CD4-positive, alpha-beta T cell (primary cell): ENCODE data around the gene FMN1. TPM values are rescaled to one million over a fixed set of nuclear protein-coding genes. Genes with fewer than 3 reads are reported as not detected.

Source experiments
- ATAC-seq: fragments of 200-7000 bp; cut with Tn5 transposase; one replicate; pipeline ENCODE4 v1.10.0; 2022; ENCODE audit warnings: mild to moderate bottlenecking; ENCODE audit not compliant: poor library complexity
- CTCF ChIA-PET: fragments of 350-600 bp; sonication (Branson Sonifier 250); formaldehyde crosslinking; loops from one replicate; lab custom pipeline; 2021; ENCODE audit warnings: antibody characterized with exemption, inconsistent platforms; lab: Charles Lee
- POLR2A ChIA-PET: fragments of 350-600 bp; sonication (Branson Sonifier 250); formaldehyde crosslinking; loops from one replicate; lab custom pipeline; 2021; ENCODE audit warnings: antibody characterized with exemption, inconsistent platforms; lab: Charles Lee
- DNase-seq, 14 experiments: peaks; one replicate each; pipeline ENCODE4 v3.0.0-alpha.2; 2013 to 2020; ENCODE audit warnings: mixed read lengths in 2 of 14
- H3K27ac ChIP-seq, 2 donors: one replicate each; pipeline versions ENCODE4 v1.5.1 to v1.7.0; 2013; ENCODE audit warnings: low read length in 2 of 2, low read depth in 1 of 2, mild to moderate bottlenecking in 1 of 2
- H3K27me3 ChIP-seq, 2 experiments: 1 replicate in 1 of 2; 2 replicates in 1 of 2; pipeline versions ENCODE4 v1.6.1 to v1.7.0; 2013; ENCODE audit warnings: low read length in 2 of 2, control low read depth in 1 of 2, mild to moderate bottlenecking in 1 of 2, moderate library complexity in 1 of 2; ENCODE audit not compliant: insufficient read depth in 2 of 2, control insufficient read depth in 1 of 2
- H3K36me3 ChIP-seq: one replicate; pipeline ENCODE4 v1.6.1; 2013; ENCODE audit warnings: low read length, control low read depth; ENCODE audit not compliant: insufficient read depth
- H3K4me1 ChIP-seq: one replicate; pipeline ENCODE4 v1.6.1; 2013; ENCODE audit warnings: low read length, control low read depth; ENCODE audit not compliant: insufficient read depth
- H3K4me3 ChIP-seq: one replicate; pipeline ENCODE4 v1.5.1; 2013; ENCODE audit warnings: mild to moderate bottlenecking, low read length, moderate library complexity
- H3K9me3 ChIP-seq, 2 experiments: 1 replicate in 1 of 2; 2 replicates in 1 of 2; pipeline versions ENCODE4 v1.6.1 to v1.7.0; 2013; ENCODE audit warnings: low read length in 2 of 2, mild to moderate bottlenecking in 2 of 2, control low read depth in 1 of 2, moderate library complexity in 1 of 2; ENCODE audit not compliant: control insufficient read depth in 1 of 2, insufficient read depth in 1 of 2
- H3K27ac Mint-ChIP-seq: one replicate; pipeline ENCODE4 v1.8.0; 2020; ENCODE audit warnings: mixed read lengths
- H3K27me3 Mint-ChIP-seq: one replicate; pipeline ENCODE4 v1.8.0; 2021; ENCODE audit warnings: mixed read lengths
- H3K36me3 Mint-ChIP-seq: one replicate; pipeline ENCODE4 v1.8.0; 2021; ENCODE audit warnings: low read depth, mixed read lengths
- H3K4me1 Mint-ChIP-seq: one replicate; pipeline ENCODE4 v1.8.0; 2021; ENCODE audit warnings: low read depth, mixed read lengths
- H3K4me3 Mint-ChIP-seq: one replicate; pipeline ENCODE4 v1.8.0; 2020; ENCODE audit warnings: mild to moderate bottlenecking, mixed read lengths
- H3K9me3 Mint-ChIP-seq: one replicate; pipeline ENCODE4 v1.8.0; 2020; ENCODE audit warnings: mixed read lengths
- CTCF ChIP-seq: fragments of 200-600 bp; IDR thresholded peaks from one replicate; pipeline ENCODE4 v1.8.0; 2022; ENCODE audit warnings: antibody characterized with exemption, mild to moderate bottlenecking
- intact Hi-C, 2 experiments: fragments of 100-400 bp; cut with DNase I in 1 of 2; cut with micrococcal nuclease in 1 of 2; formaldehyde crosslinking; loops; one replicate each; pipeline versions ENCODE4 v1.15.1 to v1.9.0; 2023 to 2025; cut with DNase I, micrococcal nuclease
- total RNA-seq, 174 experiments: library from RNA in 2 of 174; stranded (reverse) in 2 of 174; gene quantifications; one replicate each; pipeline ENCODE4 v1.2.3 and lab custom pipeline; 2021 to 2026

The FMN1 gene
- total RNA-seq, 2 experiments from 2014 or later, result 0.39 to 0.55 TPM

- CTCF ChIA-PET, result no interaction called here
- no peak overlapping the region for H3K27ac Mint-ChIP-seq
- no peak for ATAC-seq
Measured at GRCh38 chr15:33158366-33158765, 36.1 kb downstream of the FMN1 start.

GRCh38 chr15:33157371-33158037 is 37.0 kb downstream of the FMN1 start:
- Histone ChIP-seq H3K27me3 (peaks cover 0 to 2% of the 10 kb centered on the region in 2 experiments), H3K4me1 (no peaks in the 10 kb centered on the region), H3K36me3 (no peaks in the 10 kb centered on the region), H3K4me3 (no peak overlapping the region), H3K9me3 (no peaks in the 10 kb centered on the region), H3K27ac (no peak overlapping the region)
- TF ChIP-seq CTCF, result no peak
- Mint-ChIP-seq H3K27ac (no peak overlapping the region), H3K27me3 (peaks cover 2% of the 10 kb centered on the region), H3K4me1 (peaks cover 14% of the 10 kb centered on the region), H3K36me3 (no peaks in the 10 kb centered on the region), H3K9me3 (no peaks in the 10 kb centered on the region), H3K4me3 (no peak overlapping the region)
- DNase-seq (peak in 2 of 14 experiments; percentile 18 to 19), ATAC-seq (no peak)
- POLR2A ChIA-PET, result interaction anchor here (1.6 kb wide), 1 partner anchor 10 kb away, joined by 3 read pairs; no protein-coding TSS in a partner anchor
- CTCF ChIA-PET, result no interaction called here
- intact Hi-C loops, result no loop called here

More at GRCh38 chr15:33158366-33158765, 36.1 kb downstream of the FMN1 start:
- Mint-ChIP-seq H3K4me1 (peaks cover 14% of the 10 kb centered on the region), H3K4me3 (no peak overlapping the region), H3K9me3 (no peaks in the 10 kb centered on the region), H3K36me3 (no peaks in the 10 kb centered on the region), H3K27me3 (peaks cover 5% of the 10 kb centered on the region)
- no peak for TF ChIP-seq CTCF
- intact Hi-C loops, result no loop called here
- H3K36me3 ChIP-seq, result no peaks in the 10 kb centered on the region
- H3K27ac ChIP-seq, result no peak overlapping the region
- peaks cover 0 to 2% of the 10 kb centered on the region in 2 experiments for H3K27me3 ChIP-seq
- peak in 1 of 14 experiments; percentile 14 for DNase-seq
- POLR2A ChIA-PET, result no interaction called here
- no peak overlapping the region for H3K4me3 ChIP-seq
- H3K4me1 ChIP-seq, result no peaks in the 10 kb centered on the region
- H3K9me3 ChIP-seq, result no peaks in the 10 kb centered on the region

- no peak overlapping the region for H3K27ac ChIP-seq
- no peaks in the 10 kb centered on the region for H3K4me1 ChIP-seq
- intact Hi-C loops, result no loop called here
- POLR2A ChIA-PET, result interaction anchor here (1.0 to 1.6 kb wide), 2 partner anchors 8 to 14 kb away, joined by 3 read pairs; no protein-coding TSS in a partner anchor
- CTCF ChIA-PET, result interaction anchor here (0.6 kb wide), 1 partner anchor 11 kb away, joined by 3 read pairs; no protein-coding TSS in a partner anchor
- Mint-ChIP-seq H3K9me3 (no peaks in the 10 kb centered on the region), H3K27ac (no peak overlapping the region), H3K4me3 (no peak overlapping the region), H3K27me3 (no peaks in the 10 kb centered on the region), H3K4me1 (peaks cover 14% of the 10 kb centered on the region), H3K36me3 (no peaks in the 10 kb centered on the region)
- no peak overlapping the region for H3K4me3 ChIP-seq
- no peak for TF ChIP-seq CTCF
- no peak for ATAC-seq
- no peaks in the 10 kb centered on the region for H3K9me3 ChIP-seq
- peaks cover 0 to 2% of the 10 kb centered on the region in 2 experiments for H3K27me3 ChIP-seq
- no peaks in the 10 kb centered on the region for H3K36me3 ChIP-seq
- DNase-seq, result no peak
Measured at GRCh38 chr15:33155691-33156420, 38.7 kb downstream of the FMN1 start.
